GM18858 (cell line): ENCODE results near the gene MRPS30.
"Not testable (repeated sequence)": the region's sequence is repeated elsewhere in the genome, so short reads cannot be mapped to it uniquely, and the experiment has no call there.

Experiments
- ATAC-seq: cut with Tn5 transposase; IDR thresholded peaks from one replicate; pipeline ENCODE4 v1.9.1; 2021; ENCODE audit not compliant: unreplicated experiment

The MRPS30 gene

DNA sequence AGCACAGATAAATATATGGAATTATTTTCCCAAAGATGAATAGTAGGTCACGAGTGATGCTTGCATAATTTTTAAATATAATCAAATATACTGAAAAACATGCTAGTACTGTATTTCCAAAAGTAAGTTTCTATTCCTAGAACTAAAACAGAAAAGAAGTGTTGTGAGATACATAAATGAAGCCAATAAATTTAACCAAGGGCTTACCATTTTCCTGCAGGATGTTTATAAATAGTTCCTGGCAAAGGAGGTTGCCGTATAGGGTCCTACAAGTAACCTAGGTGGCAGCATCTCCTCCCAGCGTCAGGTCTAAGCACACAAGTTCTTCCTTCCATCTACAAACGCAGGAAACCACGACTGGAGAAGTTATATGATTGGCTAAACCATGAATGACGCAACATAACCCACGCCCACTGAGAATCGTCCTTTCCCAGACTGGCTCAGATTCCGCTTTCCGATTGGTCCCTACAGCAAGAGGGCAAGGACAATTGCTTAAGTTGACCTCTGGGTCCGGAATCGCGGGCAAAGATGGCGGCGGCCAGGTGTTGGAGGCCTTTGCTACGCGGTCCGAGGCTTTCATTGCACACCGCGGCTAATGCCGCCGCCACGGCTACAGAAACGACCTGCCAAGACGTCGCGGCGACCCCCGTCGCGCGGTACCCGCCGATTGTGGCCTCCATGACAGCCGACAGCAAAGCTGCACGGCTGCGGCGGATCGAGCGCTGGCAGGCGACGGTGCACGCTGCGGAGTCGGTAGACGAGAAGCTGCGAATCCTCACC is at the start of gene MRPS30:
TSS of gene MRPS30 (plus strand) at position 513 of the 780 bp plus-strand sequence. CDS start at position 529, 16 bp downstream.
- ATAC-seq, result peak; percentile 97

DNA sequence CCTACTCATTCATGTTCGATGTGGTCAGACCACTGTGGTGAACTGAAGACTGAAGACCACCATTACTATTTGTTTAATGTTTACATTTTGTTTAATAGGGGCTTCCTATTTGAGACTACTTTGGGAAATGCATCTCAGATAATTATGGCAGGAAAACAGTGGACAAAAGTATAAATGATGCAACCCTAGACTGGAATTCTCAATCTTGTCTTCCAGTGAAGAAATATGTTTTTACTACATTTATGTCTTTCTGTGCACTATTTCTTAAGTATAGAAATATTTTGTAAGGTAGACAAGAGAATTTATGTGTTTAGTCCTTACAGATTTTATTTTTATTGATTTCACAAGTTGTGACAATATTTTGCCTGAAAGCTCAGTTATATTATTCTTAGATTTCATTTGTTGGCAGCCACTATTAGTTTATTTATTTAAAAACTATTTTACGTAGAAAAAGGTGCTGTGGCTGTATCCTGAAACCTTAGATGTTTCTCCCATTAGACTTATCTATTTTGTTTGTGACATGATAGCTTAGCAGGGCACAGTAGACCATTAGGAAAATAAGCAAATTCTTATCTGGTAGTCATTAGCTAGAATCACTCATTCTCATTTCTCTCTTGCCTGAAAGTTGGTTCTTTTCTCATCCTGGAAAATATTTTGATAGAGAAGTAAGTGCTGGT is 39.4 kb upstream of the MRPS30 start:
- no peak for ATAC-seq

DNA sequence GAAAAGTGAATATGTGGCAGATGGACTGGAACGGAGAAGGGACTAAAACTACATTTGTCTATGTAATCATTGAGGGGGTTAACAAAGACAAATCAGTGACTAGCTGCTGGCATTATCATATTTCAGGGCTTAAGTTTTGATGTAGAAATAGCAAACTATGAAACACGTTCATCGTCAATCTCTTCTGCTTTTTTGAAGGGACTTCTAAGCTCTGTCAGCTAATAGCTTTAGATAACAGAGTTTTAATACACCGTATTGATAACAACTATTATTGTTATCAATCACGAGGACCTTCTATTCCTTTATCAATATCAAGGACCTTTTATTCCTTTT is 38.9 kb upstream of the MRPS30 start:
- ATAC-seq, result no peak

DNA sequence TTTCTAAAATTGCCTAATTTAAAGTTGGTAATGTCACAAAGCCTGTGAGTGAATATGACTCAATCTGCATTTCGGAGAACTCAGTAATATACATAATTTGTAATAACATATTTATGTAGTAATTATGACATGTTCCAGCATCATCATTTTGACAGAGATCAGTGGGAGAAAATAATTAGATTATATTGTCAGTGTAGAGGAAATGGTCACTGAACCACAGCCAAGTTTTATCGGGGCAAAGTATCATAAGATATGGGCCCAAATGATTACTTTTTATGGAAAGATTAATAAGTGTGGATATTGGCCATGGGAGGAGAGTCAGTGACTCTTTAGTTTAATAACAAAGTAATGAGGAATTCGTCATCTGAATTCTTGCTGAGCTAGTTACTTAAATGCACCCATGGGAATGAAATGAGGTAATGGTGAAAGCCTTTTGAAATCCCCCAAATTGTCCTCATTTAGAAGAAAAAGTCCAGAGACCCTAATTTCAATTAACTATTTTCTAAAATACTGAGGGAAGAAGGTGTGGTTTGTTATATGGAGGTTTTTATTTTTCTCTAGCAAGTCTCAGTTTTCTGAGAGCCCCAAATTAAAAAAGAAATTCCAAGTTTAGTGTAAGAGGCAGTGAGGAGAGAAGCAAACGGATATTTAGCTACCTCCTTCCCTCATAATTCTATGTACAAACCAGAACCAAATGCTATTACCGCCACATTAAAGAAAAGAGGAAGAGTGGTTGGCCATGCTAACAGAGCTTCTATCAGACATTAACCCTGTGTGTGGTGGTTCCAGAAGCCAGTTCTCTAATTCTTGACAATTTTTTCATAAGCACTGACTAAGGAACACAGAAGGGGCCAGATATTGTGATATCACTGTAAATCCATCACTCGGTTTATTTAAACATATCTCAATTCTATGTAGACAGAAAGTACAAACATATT is 37.7 kb upstream of the MRPS30 start:
- no peak for ATAC-seq

DNA sequence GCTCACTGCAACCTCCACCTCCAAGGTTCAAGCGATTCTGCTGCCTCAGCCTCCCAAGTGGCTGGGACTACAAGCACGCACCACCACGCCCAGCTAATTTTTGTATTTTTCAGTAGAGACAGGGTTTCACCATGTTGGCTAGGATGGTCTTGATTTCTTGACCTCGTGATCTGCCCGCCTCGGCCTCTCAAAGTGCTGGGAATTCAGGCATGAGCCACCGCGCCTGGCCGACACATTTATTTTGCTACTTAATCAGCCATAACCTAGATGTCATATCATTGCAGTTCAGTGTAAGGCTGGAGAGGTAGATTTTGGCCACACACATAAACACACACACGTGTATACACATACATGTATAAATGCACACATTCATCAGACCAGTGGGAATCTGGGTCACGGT is 36.4 kb upstream of the MRPS30 start:
- ATAC-seq, result not testable (repeated sequence)

DNA sequence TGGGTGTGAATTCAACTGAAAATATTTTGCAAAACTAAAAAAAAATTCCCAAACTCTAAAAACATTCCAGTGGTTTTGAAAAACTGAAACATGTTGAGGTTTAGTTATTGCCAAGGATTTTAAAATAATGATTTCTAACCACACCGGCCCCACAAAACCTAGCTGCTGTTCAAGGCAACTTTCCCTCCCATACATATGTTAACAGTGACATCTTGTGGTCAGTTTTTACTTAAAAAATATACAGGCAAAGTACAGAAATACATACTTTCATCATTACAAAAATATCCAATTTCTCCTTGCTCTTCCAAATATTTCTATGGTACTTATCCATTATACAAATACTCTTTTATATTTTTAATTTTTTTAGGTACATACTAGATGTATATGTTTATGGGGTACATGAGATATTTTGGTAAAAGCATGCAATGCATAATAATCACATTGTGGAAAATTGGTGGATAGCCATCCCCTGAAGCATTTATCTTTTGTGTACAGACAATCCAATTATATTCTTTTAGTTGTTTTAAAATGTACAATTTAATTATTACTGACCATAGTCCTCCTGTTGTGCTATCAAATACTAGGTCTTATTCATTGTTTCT is 34.4 kb upstream of the MRPS30 start:
- ATAC-seq, result peak; percentile 50

DNA sequence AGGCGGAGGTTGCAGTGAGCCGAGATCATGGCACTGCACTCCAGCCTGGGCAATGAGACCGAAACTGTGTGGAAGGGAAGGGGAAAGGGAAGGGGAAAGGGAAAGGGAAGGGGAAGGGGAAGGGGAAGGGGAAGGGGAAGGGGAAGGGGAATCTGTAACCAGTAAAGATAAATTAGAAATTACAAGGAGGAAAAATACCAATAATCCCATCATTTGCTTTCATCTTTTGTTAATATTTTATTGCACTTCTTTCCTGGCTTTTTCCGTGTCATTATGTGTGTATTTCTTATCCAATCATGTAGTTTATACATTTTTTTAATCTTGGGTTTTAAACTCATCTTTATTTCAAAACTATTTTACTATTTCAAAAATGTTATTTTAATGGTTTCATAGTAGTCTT is 29.6 kb upstream of the MRPS30 start:
- no peak for ATAC-seq

DNA sequence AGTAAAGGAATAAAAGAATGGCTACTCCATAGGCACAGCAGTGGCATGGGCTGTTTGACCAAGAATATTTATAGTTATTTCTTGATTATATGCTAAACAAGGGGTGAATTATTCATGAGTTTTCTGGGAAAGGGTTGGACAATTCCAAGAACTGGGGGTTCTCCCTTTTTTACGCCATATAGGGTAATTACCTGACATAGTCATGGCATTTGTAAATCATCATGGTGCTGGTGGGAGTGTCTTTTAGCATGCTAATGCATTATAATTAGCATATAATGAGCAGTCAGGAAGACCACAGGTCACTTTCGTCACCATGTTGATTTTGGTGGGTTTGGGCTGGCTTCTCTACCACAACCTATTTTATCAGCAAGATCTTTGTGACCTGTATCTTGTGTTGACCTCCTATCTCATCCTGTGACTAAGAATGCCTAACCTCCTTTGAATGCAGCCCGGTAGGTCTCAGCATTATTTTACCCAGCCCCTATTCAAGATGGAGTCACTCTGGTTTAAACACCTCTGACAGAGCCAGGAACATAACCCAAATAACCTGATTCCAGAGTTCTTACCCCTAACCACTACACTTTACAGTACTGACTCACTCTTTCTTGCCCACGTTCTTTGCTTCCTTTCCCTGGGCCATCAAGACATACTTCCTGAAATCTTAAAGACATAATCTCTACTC is 25.0 kb upstream of the MRPS30 start:
- ATAC-seq, result no peak

DNA sequence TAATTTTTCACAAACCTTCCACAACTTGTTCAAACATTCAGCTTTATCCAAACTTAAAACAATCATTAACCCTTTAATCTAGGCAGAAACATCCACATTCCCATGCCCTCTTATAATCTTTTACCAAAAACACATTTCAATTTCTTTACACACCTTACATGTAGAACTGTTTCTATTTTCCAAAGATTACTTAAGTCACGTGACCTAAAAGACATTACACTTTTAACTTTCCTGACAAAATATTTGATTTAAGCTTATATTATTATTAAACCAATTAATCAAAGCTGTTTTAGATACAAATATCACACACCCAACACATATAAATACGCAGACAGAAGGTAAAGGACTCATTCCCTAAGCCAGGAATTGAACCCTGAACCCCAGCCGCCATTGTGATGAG is 21.0 kb upstream of the MRPS30 start:
- ATAC-seq, result no peak

DNA sequence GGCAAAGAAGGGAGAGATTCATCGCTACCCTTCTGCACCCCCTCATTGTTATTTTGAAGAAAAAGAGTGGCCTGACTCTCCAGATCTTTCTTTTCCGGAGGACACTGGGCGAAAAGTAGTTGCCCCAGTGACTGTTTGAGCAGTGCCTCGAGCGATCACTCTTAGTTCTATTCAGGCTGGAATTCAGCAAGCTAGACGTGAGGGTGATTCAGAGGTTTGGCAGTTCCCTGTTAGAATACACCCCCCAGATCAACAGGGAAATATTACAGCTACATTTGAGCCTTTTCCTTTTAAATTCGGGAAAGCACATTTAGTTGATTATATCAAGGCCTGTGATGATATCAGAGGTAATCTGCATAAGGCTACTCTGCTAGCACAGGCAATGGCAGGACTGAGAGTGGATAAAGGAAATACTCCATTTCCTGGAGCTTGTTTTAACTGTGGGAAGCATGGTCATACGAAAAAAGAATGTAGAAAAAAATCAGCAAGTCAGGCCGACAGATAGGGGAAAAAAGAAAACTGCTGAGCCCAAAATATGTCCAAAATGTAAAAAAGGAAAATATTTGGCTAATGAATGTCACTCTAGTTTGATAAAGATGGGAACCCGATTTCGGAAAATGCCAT is 19.3 kb upstream of the MRPS30 start:
- ATAC-seq, result not testable (repeated sequence)

DNA sequence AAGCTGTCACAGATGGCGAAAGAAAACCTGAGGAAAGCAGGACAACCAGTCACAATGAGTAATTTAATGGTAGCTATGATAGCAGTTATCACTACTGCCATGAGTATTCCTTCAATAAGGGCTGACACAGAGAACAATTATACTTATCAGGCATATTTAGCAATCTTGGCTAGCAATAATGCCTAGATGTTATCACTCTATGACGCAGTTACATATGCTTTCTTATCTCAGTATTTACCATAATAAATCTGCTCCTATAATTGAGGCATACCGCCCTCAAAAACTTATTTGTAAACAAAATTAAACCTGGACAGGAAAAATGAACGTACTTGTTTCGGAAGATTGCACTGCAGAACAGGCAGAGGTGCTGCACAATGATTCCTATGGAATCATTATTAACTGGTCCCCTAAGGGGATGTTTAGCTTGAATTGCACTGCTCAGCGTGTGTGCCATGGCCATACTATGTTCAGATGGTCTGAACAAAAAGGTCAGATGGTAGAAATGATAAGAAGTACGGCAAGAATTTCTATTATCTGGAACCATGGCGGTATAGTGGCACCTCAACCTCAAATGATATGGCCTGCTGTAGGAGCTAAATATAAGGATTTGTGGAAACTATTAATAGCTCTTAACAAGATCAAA is 16.6 kb upstream of the MRPS30 start:
- ATAC-seq, result not testable (repeated sequence)

DNA sequence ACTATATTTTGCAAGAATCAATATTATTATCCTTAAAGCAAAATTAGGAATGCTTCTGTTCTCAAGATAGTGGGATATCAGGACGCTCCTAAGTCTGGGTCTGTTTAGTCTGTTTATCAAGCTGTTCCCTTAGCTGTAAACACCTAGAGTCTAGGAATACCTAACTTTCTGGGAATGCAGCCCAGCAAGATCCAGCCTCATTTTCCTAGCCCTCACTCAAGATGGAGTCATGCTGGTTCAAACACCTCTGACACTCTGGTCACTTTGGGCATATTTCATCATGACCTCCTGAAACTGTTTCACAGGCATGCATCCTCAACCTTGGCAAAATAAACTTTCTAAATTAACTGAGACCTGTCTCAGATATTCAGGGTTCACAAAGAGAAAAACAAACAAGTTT is 14.4 kb upstream of the MRPS30 start:
- ATAC-seq, result no peak

DNA sequence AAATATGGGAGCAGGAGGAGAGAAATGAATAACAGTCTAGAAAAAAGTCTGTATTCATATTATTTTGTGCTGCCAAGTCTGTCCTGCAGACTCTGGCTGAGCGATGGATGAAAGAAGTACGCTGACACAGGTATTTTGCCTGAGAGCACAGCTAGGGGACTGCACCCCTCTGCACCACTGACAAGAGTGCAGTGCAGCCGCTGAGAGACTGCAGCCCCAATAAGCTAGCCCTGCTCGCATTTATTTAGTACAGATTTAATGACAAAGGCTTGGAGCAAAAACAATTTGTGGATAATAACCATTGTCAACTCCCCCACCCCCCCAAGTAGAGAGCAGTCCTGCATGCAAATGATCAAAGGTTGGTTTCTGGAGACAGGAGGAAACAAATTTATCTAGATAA is 13.3 kb upstream of the MRPS30 start:
- ATAC-seq, result no peak

DNA sequence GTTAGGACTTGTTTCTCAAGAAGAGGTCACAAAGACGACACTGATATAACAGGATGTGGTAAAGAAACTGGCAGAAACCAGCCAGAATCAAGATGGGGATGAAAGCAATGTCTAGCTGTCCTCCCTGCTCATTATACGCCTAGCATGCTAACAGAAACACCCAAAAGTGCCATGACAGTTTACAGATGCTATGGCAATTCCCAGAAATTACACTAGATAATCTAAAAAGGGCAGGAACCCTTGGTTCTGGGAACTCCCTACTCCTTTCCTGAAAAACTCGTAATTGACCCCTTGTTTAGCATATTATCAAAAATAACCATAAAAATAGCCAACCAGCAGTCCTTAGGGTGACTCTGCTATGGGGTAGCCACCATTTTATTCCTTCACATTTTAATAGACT is 10.9 kb upstream of the MRPS30 start:
- no peak for ATAC-seq

DNA sequence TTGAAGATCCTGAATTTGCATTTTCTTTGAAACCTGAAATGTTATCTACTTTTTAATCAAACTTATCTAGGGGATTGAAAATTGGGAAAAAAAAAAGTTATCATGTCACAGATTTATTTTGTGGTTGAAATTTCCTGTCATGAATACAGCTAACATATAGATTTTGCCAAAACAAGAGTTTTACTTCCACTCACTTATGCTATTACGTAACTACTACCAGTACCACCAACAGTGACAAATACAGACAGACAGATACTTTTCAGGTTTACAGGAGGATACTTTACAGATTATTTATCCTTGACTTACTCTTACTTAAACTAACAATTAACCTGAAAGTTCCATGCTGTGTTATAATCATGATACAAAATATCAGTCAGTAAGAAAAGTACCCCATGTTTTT is 6.8 kb upstream of the MRPS30 start:
- ATAC-seq, result no peak

DNA sequence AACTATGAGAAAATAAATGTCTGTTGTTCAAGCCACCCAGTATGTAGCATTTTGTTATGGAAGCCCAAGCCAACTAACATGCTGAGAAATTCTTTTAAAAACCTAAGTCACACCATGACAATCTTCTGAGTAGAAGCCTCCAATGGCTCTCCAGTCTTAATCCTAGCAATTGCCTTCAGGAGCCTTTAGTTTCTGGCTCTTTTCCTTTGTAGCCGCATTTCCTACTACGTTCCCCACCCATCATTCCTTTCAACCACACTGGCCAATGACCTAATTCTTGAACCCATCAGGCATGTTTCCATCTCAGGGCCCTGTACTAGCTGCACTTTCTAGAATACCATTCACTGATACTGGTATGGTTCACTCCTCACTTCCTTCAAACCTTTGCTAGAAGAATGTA is 2.1 kb upstream of the MRPS30 start:
- no peak for ATAC-seq

DNA sequence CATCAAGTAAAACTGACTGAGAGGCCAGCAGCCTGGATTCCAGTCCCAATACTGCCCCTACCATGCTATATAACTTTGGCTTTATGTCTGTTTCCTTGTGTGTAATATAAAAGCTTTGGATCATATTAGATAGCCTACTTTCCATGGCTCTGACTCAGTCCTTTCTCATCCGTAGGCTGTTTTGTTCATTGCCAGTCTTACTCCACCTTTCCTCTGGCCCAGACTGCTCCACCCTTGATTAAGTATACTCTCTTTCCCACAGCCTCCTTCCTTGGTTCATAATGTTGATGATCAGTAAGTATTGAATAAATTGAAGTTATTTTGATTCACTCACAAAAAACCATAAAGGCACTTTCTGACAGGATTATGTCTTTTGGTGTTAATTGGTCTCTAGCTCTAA is 1.5 kb upstream of the MRPS30 start:
- ATAC-seq, result no peak

DNA sequence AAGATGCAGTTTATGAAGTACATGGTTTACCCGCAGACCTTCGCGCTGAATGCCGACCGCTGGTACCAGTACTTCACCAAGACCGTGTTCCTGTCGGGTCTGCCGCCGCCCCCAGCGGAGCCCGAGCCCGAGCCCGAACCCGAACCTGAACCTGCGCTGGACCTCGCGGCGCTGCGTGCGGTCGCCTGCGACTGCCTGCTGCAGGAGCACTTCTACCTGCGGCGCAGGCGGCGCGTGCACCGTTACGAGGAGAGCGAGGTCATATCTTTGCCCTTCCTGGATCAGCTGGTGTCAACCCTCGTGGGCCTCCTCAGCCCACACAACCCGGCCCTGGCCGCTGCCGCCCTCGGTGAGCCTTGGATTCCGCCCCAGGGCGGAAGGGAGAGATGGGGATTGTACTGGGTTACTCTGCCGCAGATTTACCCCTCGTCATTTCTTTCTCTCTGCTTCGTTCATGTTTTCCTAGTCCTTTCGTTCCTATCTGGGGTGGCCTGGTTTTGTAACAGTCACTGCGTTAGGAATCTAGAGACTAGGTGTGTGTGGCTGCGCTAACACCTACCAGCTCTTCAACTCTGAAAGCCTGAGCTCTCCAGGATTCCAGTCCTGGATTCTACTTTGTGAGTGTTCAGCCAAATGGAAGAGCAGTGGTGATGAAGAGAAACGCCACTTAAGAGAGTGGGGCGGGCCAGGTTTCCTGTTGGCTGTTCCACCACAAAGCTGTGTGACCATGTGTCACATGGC is 638 bp downstream of the MRPS30 start:
- peak; percentile 29 for ATAC-seq

DNA sequence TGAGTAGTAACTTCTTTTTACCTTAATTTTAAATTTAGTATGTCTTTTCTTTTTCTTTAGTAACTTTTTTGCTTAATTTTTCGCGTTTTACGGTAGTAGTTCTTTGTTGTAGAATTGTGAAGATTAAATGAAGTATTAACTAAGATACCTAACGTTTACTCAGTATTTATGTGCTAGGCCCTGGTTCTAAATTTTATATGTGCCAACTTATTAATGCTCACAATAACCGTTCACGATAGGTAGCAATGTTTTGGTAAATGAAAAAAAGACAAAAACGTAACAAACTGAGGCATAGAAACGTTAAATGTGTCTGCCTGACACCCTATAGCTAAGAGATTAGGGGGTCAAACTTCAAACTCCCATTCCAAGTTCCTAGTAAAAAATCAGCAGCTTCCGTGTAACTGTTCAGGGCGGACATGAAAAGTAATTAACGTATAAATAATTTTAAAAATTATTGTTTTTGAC is 1.2 kb downstream of the MRPS30 start:
- no peak for ATAC-seq
